Measurements from ENCODE around the gene ANKRD2.

DNA sequence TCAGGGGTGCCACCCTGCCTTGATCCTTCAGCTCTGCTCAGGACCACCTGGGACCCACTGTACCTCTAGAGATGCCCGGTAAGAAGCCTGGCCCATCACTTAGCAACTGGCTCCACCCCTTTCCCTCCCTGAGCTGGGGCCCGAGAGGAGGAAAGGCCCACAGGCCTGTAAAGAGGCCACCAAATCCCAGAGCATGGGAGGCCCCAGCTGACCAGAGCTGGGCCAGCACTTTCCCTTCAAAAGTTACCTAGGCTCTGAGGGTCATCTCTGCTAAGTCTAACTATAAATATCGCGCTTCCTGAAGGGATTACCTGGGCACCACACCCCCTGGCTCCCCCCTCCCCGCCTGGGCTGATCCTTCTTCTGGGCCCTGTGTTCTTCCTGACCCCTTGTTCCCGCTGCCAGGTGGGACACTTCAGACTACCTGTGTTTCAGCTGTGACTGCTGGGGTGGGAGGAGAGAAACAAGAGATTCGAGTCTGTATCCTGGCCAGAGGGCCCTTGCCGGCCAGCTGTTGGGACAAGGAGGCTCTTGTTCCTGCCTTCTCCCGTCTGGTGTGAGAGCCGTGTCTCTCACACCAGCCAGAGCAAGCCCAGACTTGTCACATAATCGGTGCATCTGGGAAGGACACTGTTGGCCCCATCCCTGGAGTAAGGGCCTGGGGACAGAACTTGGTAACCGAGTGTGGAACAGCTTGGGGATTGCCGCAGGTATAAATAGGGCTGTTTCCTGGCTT, 22.8 kb upstream of the ANKRD2 start:
- no peak for TF ChIP-seq POLR2AphosphoS5 (IDR thresholded peaks at IDR 0.05; ENCODE audit: low read depth, low read length)
- TF ChIP-seq POLR2A (IDR thresholded peaks at IDR 0.05; ENCODE audit: low read depth, low read length): no peak

All from GM12892 (cell line).